Spleen (tissue), 7 donors: Measurements from ENCODE around the gene GAB1.

Experiments used
- CTCF ChIP-seq, 11 experiments: fragments of 200-600 bp in 7 of 11; fragments of 450-650 bp in 4 of 11; sonication (generic) in 4 of 11; IDR thresholded peaks in 8 of 11; conservative IDR thresholded peaks in 3 of 11; 1 replicate in 7 of 11; 2 replicates in 4 of 11; pipeline versions ENCODE4 v1.4.0 to v1.8.0; 2016 to 2021; ENCODE audit warnings: antibody characterized with exemption in 11 of 11, inconsistent platforms in 4 of 11, mild to moderate bottlenecking in 1 of 11
- POLR2AphosphoS5 ChIP-seq, 3 donors: sonication (generic); formaldehyde crosslinking; IDR thresholded peaks; one replicate each; pipeline ENCODE4 v1.5.1; 2017; ENCODE audit warnings: antibody characterized with exemption in 3 of 3
- donor health status: DM: no; HTN: no; CAD: no; lungs with moderate emphysema.
- donor health status: DM: no; HTN: no; CAD: no.
- donor health status: DM: no; HTN: no; CAD: no.

- TF ChIP-seq CTCF (IDR thresholded peaks at IDR 0.05 in 8 of 11, conservative IDR thresholded peaks at IDR 0.05 in 3 of 11) (no peak), POLR2AphosphoS5 (IDR thresholded peaks at IDR 0.05) (no peak)
These were observed 53.0 kb downstream of the GAB1 start for GRCh38 chr4:143389579-143390195.
